ENCODE measurements around the gene RGS6. TPM values are rescaled to one million over a fixed set of nuclear protein-coding genes. Genes with fewer than 3 reads are reported as not detected.

The RGS6 gene
- total RNA-seq, 1 donor from 2014 or later: 2.0 TPM

DNA sequence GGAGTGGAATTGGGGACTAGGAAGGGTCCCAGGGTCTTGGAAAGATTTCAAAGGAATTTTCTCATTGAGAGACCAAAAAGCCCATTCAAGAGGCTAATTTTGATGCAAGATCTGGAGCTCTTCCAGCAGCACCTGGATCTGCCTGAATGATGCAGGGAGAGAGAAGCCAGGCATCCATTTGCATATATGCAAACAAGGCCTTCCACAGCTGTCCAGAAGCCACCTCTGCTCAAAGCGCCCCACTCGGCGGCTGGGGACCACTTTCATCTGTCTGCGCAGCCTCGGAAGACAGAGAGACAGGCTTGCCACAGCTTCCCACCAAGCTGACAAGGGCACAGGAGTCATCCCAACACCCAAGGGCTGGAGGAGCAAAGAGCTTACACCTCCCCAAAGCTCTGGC, 666.1 kb downstream of the RGS6 start:
- H3K36me3 Mint-ChIP-seq: no peaks in the 10 kb centered on the region
- no peak overlapping the region for H3K27ac Mint-ChIP-seq
- TF ChIP-seq, protein P1, sequence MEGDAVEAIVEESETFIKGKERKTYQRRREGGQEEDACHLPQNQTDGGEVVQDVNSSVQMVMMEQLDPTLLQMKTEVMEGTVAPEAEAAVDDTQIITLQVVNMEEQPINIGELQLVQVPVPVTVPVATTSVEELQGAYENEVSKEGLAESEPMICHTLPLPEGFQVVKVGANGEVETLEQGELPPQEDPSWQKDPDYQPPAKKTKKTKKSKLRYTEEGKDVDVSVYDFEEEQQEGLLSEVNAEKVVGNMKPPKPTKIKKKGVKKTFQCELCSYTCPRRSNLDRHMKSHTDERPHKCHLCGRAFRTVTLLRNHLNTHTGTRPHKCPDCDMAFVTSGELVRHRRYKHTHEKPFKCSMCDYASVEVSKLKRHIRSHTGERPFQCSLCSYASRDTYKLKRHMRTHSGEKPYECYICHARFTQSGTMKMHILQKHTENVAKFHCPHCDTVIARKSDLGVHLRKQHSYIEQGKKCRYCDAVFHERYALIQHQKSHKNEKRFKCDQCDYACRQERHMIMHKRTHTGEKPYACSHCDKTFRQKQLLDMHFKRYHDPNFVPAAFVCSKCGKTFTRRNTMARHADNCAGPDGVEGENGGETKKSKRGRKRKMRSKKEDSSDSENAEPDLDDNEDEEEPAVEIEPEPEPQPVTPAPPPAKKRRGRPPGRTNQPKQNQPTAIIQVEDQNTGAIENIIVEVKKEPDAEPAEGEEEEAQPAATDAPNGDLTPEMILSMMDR (IDR thresholded peaks at IDR 0.05; ENCODE audit: unreplicated experiment): no peak
- H3K27me3 Mint-ChIP-seq (ENCODE audit: low read depth): peaks cover 5% of the 10 kb centered on the region
- no peak for DNase-seq (ENCODE audit: low spot score in 2 of 2, unreplicated experiment in 2 of 2)
- no peaks in the 10 kb centered on the region for H3K9me3 Mint-ChIP-seq
- no peak overlapping the region for H3K4me3 Mint-ChIP-seq
- H3K4me1 Mint-ChIP-seq: peaks cover 11% of the 10 kb centered on the region

DNA sequence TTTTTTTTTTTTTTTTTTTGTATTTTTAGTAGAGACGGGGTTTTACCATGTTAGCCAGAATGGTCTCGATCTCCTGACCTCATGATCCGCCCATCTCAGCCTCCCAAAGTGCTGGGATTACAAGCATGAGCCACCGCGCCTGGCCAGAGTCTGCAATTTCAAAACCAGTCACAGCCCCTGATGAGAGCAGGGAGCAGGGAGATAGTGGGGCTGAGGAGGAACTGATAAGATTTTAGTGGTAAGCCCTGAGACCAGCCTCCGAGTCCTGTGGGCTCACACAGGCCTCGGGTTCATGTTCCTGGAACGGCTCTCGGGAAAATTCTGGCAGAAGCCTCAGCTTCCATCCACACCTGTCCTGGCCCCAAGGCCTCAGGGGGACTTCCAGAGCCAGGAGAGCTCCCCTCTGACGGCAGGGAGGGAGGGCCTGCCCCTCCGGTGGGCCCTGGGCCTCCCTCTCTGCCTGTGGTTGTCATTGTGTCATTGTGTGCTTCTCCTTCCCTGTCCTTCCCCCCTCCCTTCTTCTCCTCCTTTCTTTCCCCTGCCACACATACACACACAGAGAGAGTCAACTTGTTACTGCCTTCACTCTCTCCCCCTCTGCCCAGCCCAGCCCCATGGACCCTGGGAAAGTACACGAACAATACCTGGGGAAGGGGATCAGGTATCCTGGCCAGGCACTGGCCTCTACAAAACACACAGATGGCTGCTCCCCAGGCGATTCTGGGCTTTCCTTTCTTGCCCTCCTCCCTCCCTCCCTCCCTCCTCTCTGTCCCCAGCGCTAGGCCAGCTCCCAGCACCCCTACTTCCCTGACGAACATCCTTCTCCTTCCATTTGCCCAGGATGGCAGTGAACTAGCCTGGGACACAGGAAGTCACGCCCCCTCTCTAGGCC, 667.6 kb downstream of the RGS6 start:
- TF ChIP-seq, protein P1 (IDR thresholded peaks at IDR 0.05; ENCODE audit: unreplicated experiment): no peak
- peak overlapping the region; percentile 60 for H3K27ac Mint-ChIP-seq
- H3K9me3 Mint-ChIP-seq: no peaks in the 10 kb centered on the region
- DNase-seq (ENCODE audit: low spot score in 2 of 2, unreplicated experiment in 2 of 2): no peak
- peaks cover 3% of the 10 kb centered on the region for H3K27me3 Mint-ChIP-seq (ENCODE audit: low read depth)
- H3K4me3 Mint-ChIP-seq: no peak overlapping the region
- H3K36me3 Mint-ChIP-seq: no peaks in the 10 kb centered on the region
- peaks cover 11% of the 10 kb centered on the region for H3K4me1 Mint-ChIP-seq

DNA sequence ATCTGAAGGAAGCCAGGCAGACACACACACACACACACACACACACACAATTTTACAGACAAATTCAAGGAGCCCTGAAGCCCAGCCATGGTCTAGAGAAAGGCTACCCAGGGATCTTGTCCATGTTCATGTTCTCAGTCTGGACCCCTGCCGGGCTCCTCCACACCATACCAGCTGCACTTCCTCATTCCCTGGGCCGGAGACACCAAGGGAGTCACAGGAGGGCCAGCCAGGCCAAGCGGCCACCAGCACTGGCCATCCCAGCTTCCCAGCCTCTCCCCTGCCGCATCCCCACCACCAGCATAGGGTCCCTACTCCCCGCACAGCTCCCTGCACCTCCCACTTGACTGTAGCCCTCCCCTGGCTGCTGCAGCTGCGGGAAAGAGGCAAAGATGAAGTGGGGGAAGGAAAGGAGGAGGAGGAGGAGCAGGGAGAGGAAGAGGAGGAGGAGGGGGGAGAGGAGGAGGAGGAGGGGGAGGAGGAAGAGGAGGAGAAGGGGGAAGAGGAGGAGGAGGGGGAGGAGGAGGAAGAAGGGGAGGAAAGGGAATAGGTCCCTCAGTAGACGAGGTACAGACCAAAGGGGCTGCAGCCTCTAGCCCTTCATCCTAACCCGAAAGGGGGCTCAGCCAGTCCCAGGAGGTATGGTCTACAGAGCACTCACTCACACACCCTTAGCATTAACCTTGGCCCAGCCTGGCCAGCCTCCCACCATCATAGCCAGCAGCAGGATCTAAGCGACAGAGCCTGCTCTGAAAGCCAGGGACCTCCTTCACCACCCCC, 668.5 kb downstream of the RGS6 start:
- TF ChIP-seq, protein P1 (IDR thresholded peaks at IDR 0.05; ENCODE audit: unreplicated experiment): no peak
- no peak for DNase-seq (ENCODE audit: low spot score in 2 of 2, unreplicated experiment in 2 of 2)
- no peak overlapping the region for H3K27ac Mint-ChIP-seq
- H3K4me1 Mint-ChIP-seq: peaks cover 11% of the 10 kb centered on the region
- H3K36me3 Mint-ChIP-seq: no peaks in the 10 kb centered on the region
- H3K9me3 Mint-ChIP-seq: no peaks in the 10 kb centered on the region
- H3K4me3 Mint-ChIP-seq: no peak overlapping the region
- peaks cover 3% of the 10 kb centered on the region for H3K27me3 Mint-ChIP-seq (ENCODE audit: low read depth)

DNA sequence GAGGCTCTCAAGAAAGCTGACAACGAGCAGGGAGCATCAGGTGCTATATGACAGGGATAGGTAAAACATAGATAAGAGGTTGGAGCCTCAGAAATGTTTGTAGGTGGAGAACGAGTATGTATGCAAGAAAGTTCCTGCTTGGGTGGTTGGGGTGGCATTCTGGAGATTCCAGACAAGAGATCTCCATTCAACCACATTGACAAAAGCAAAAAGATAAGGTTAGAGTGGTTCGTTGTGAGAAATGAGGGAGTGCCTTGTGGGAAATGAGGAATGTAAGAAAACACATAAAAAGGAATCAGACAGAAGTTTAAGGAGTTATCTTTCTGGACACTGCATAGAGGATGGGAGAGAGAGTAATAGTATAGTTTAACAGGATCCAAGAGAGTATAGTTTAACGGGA, 671.4 kb downstream of the RGS6 start:
- H3K27me3 Mint-ChIP-seq (ENCODE audit: low read depth): no peaks in the 10 kb centered on the region
- no peaks in the 10 kb centered on the region for H3K9me3 Mint-ChIP-seq
- no peak for DNase-seq (ENCODE audit: low spot score in 2 of 2, unreplicated experiment in 2 of 2)
- H3K4me1 Mint-ChIP-seq: peaks cover 11% of the 10 kb centered on the region
- TF ChIP-seq, protein P1 (IDR thresholded peaks at IDR 0.05; ENCODE audit: unreplicated experiment): no peak
- no peak overlapping the region for H3K27ac Mint-ChIP-seq
- H3K36me3 Mint-ChIP-seq: no peaks in the 10 kb centered on the region
- no peak overlapping the region for H3K4me3 Mint-ChIP-seq

DNA sequence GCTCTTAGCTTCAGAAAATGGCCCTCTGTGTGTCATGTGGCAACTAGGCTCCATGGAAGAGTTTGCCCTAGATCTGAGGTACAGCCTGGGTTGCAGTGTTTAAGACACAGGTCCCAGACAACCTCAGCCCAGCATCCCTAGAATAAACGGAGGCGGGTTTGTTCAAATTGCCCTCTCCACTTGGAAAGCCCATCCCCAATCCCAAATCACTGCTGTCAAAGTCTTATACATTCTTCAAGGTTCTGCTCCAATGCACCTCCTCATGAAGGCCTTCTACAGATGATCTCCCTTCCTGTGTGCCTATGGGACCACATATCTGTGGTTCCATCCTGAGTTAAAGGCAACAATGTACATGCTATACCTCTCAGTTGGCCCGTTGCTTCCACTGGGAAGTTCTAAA, 671.9 kb downstream of the RGS6 start:
- Mint-ChIP-seq H3K4me1 (peaks cover 11% of the 10 kb centered on the region), H3K36me3 (no peaks in the 10 kb centered on the region), H3K27me3 (ENCODE audit: low read depth) (no peaks in the 10 kb centered on the region), H3K27ac (no peak overlapping the region), H3K4me3 (no peak overlapping the region), H3K9me3 (no peaks in the 10 kb centered on the region)
- DNase-seq (ENCODE audit: low spot score in 2 of 2, unreplicated experiment in 2 of 2): peak in 1 of 2 experiments; percentile 10
- TF ChIP-seq, protein P1 (IDR thresholded peaks at IDR 0.05; ENCODE audit: unreplicated experiment): no peak
